Small intestine (tissue), 7 donors: ENCODE measurements around the gene GRAMD1A. TPM values are rescaled to one million over a fixed set of nuclear protein-coding genes. Genes with fewer than 3 reads are reported as not detected.
"Not testable (repeated sequence)": the region's sequence is repeated elsewhere in the genome, so short reads cannot be mapped to it uniquely, and the experiment has no call there.

Experiments
- DNase-seq, 2 donors: peaks; one replicate each; pipeline versions ENCODE4 v3.0.0 to v3.0.0-alpha.2; 2013
- FAIRE-seq: peaks from 2 replicates; lab custom pipeline; 2012; peaks lifted over from hg19 to GRCh38; lab: Jason Lieb, UNC
- H3K27ac ChIP-seq, 3 donors: one replicate each; pipeline ENCODE4 v1.5.1; 2013; ENCODE audit warnings: low read length in 2 of 3, mild to moderate bottlenecking in 2 of 3, control low read depth in 1 of 3, inconsistent platforms in 1 of 3, low read depth in 1 of 3, moderate library complexity in 1 of 3
- H3K27me3 ChIP-seq, 3 donors: one replicate each; pipeline ENCODE4 v1.6.1; 2013; ENCODE audit warnings: low read length in 3 of 3, inconsistent platforms in 1 of 3; ENCODE audit not compliant: control insufficient read depth in 3 of 3, insufficient read depth in 3 of 3
- H3K36me3 ChIP-seq, 3 donors: one replicate each; pipeline ENCODE4 v1.6.1; 2013; ENCODE audit warnings: low read length in 3 of 3, inconsistent platforms in 1 of 3, low read depth in 1 of 3, mild to moderate bottlenecking in 1 of 3, moderate library complexity in 1 of 3; ENCODE audit not compliant: control insufficient read depth in 3 of 3, insufficient read depth in 2 of 3
- H3K4me1 ChIP-seq, 3 donors: one replicate each; pipeline ENCODE4 v1.6.1; 2013; ENCODE audit warnings: low read length in 2 of 3, inconsistent platforms in 1 of 3, low read depth in 1 of 3, mild to moderate bottlenecking in 1 of 3, moderate library complexity in 1 of 3; ENCODE audit not compliant: control insufficient read depth in 3 of 3, insufficient read depth in 2 of 3
- H3K4me3 ChIP-seq, 3 donors: one replicate each; pipeline ENCODE4 v1.5.1; 2013; ENCODE audit warnings: low read length in 3 of 3, control low read depth in 1 of 3, inconsistent platforms in 1 of 3, low read depth in 1 of 3, mild to moderate bottlenecking in 1 of 3, moderate library complexity in 1 of 3
- H3K9me3 ChIP-seq, 2 donors: one replicate each; pipeline ENCODE4 v1.6.1; 2013; ENCODE audit warnings: low read depth in 1 of 2, low read length in 1 of 2; ENCODE audit not compliant: control insufficient read depth in 2 of 2, insufficient read depth in 1 of 2
- WGBS, 3 donors: extraction: QIAGEN DNeasy Blood & Tissue Kit; methylation state at CpG; one replicate each; pipeline ENCODE4 v1.1.7; 2013; 5-methylcytosine and 5-hydroxymethylcytosine counted together
- polyA plus RNA-seq, 4 donors: library from polyadenylated mRNA; stranded (reverse) in 3 of 4; unstranded in 1 of 4; fragments of 200-250 nt in 3 of 4; fragments of 120-200 nt in 1 of 4; gene quantifications; one replicate each; pipeline versions ENCODE4 v1.2.1 to v1.2.3, GENCODE V29; 2013
- donor health status: healthy with polysubstance abuse.
- donor health status: control.
- donor health status: control.
- donor health status: Bipolar disorder and iron deficiency.
- donor health status: healthy.

GRAMD1A gene
- polyA plus RNA-seq, 4 donors: 2.0 to 47.0 (median 22.3) TPM

DNA sequence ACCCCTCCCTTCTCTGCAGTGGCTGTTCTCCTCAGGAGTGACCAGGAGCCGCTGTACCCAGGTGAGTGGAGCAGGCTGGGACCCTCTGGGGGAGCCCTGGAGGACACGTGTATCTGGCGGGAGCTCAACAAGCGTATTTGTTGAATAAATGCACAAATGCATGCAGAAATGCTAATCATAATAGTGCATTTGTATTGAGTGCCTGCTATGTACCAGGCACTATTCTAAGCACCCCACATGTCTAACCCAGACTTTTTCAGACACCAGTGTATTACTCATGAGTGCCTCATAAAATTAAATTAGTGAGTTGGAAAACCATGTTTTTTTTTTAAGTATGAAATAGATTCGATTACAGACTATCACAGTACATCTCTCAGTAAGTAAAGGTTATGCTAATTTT lies 49.3 kb downstream of the GRAMD1A start:
- no peak for DNase-seq
- Histone ChIP-seq H3K27me3 (no peaks in the 10 kb centered on the region), H3K4me3 (no peak overlapping the region), H3K36me3 (peaks cover 0 to 81% (median 0%) of the 10 kb centered on the region in 3 donors), H3K27ac (no peak overlapping the region), H3K4me1 (peaks cover 0 to 8% (median 0%) of the 10 kb centered on the region in 3 donors), H3K9me3 (no peaks in the 10 kb centered on the region)
- WGBS, 3 donors: 67 to 78% (median 74%) methylated on average over 5 of the region's 5 CpGs
- FAIRE-seq: no peak

DNA sequence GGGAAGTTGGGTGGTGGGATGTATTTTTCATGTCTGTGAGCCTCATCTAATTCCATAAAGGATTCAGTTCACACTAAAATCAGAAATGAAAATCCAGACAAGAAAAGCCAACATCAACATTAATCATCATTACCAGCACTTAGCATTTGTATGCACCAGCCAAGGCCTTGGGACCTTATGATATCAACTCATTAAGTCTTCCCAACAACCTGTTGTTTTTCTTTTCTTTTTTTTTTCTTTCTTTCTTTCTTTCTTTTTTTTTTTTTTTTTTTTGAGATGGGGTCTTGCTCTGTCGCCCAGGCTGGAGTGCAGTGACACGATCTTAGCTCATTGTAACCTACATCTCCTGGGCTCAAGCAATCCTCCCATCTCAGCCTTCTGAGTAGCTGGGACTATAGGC lies 50.5 kb downstream of the GRAMD1A start:
- not testable (repeated sequence) for H3K4me3 ChIP-seq, DNase-seq, FAIRE-seq, H3K27me3 ChIP-seq, H3K27ac ChIP-seq, H3K4me1 ChIP-seq, H3K9me3 ChIP-seq
- 94 to 98% (median 95%) methylated on average over 2 of the region's 2 CpGs for WGBS, 3 donors
- H3K36me3 ChIP-seq: peaks cover 0 to 80% (median 0%) of the 10 kb centered on the region in 3 donors

DNA sequence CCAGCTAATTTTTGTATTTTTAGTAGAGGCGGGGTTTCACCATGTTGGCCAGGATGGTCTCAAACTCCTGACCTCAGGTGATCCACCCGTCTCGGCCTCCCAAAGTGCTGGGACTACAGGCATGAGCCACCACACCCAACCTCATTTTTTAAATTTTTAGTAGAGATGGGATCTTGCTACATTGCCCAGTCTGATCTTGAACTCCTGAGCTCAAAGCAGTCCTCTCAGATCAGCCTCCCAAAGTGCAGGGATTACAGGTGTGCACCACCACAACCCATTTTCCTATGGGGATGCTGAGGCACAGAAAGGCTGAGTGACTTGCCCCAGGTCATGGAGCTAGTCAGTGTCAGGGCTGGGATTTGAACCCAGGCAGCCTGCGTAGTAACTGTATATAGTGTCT lies 51.1 kb downstream of the GRAMD1A start:
- DNase-seq, FAIRE-seq, H3K4me3 ChIP-seq, H3K9me3 ChIP-seq, H3K27ac ChIP-seq, H3K4me1 ChIP-seq, H3K27me3 ChIP-seq: not testable (repeated sequence)
- H3K36me3 ChIP-seq: peaks cover 0 to 79% (median 0%) of the 10 kb centered on the region in 3 donors
- WGBS, 3 donors: 90 to 95% (median 95%) methylated on average over 4 of the region's 4 CpGs

DNA sequence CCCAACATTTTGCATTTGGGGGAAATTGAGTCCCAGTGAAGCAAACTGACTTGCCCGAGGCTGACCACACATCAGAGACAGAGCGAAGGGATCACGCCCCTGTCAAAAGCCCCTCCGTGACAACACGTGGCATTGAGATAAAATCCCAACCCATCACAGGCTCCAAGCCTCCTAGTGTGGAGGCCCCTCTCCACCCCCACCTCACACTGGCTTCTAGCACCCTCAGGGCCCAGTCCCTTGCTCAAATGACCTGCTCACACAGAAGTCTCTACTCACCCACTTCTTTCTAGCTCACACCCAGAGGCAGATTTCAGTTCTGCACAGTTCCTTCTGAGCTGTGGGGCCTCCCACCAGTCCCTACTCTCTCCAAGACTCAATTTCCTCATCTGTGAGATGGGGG lies 51.7 kb downstream of the GRAMD1A start:
- Histone ChIP-seq H3K27me3 (peaks cover 0 to 3% (median 0%) of the 10 kb centered on the region in 3 donors), H3K4me1 (no peaks in the 10 kb centered on the region), H3K36me3 (peaks cover 0 to 80% (median 0%) of the 10 kb centered on the region in 3 donors), H3K27ac (no peak overlapping the region), H3K4me3 (no peak overlapping the region), H3K9me3 (no peaks in the 10 kb centered on the region)
- 90 to 93% (median 91%) methylated on average over 5 of the region's 5 CpGs for WGBS, 3 donors
- DNase-seq (no peak), FAIRE-seq (no peak)

DNA sequence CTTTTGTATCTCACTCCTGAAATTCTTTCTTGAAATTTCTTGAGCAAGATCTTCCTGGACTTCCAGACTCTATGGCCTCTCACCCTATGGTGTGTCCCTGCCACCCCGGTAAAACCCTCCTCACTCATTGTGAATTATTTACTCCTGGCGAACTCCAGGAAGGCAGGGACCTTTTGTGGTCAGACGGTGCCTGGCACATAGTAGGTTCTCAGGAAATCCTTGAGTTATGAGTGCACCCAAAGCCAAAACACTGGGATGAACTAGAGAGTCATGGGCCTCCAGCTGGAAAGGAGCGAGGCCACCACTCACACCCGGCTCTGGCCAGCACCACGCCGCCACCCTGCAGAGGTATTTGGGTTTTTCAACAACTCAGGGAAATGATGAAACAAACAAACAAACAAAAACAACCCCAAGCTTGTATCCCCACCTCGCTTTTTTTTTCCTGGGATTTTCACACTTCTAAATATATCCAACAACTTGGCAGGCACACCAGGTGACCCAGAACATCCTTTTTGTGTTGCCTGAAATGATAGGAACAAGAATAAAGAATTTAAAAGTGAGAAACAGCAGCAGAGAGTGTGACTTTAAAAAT lies 52.6 kb downstream of the GRAMD1A start:
- Histone ChIP-seq H3K27ac (no peak overlapping the region), H3K36me3 (peaks cover 0 to 77% (median 0%) of the 10 kb centered on the region in 3 donors), H3K4me1 (no peaks in the 10 kb centered on the region), H3K9me3 (no peaks in the 10 kb centered on the region), H3K27me3 (peaks cover 0 to 3% (median 0%) of the 10 kb centered on the region in 3 donors), H3K4me3 (no peak overlapping the region)
- FAIRE-seq (no peak), DNase-seq (no peak)
- 71 to 74% (median 72%) methylated on average over 8 of the region's 8 CpGs for WGBS, 3 donors

DNA sequence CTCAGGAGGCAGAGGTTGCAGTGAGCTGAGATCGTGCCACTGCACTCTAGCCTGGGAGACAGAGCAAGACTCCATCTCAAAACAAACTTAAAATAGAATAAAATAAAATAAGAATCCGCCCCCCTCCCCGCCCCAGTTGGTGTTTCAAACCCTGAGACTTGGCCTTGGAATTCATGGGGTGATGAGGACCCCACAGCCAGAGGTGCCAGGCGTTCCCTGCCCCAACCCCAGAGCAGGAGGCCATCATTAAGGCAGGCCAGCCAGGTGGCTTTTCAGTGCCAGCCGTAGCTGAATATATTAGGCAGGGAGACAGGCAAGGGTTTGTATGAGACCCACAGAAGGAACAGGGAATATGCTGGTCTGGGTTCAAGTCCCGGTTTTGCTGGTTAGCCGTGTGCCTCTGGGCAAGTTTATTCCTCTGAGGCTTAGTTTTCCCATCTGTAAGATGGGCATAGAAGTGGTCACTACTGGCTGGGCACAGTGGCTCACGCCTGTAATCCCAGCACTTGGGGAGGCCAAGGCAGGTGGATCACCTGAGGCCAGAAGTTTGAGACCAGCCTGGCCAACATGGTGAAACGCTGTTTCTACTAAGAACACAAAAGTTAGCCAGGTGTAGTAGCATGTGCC lies 53.7 kb downstream of the GRAMD1A start:
- Histone ChIP-seq H3K4me3 (no peak overlapping the region), H3K36me3 (peaks cover 0 to 70% (median 0%) of the 10 kb centered on the region in 3 donors), H3K27me3 (peaks cover 0 to 3% (median 0%) of the 10 kb centered on the region in 3 donors), H3K4me1 (no peaks in the 10 kb centered on the region), H3K9me3 (no peaks in the 10 kb centered on the region), H3K27ac (no peak overlapping the region)
- FAIRE-seq (no peak), DNase-seq (no peak)
- 76 to 85% (median 83%) methylated on average over 9 of the region's 9 CpGs for WGBS, 3 donors

DNA sequence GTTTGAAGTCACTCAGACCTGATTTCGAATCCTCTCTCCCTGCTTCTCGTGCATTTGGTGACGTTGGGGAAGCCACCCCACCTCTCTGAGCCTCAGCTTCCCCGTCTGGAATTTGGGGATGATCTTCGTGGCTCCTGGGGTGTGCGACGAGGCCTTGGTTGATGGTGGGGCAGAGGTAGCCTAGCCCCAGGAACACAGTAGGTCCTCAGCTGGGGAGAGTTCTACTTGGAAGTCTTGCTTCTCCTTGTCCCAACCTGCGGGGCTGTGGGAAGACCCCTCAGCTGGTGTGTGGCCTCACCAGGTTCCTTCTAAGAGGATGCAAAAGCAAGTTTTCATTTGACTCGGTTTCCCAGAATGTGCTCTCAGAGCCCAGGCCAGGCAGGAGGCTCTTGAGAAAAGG lies 54.5 kb downstream of the GRAMD1A start:
- DNase-seq (no peak), FAIRE-seq (no peak)
- Histone ChIP-seq H3K9me3 (no peaks in the 10 kb centered on the region), H3K27me3 (peaks cover 0 to 3% (median 0%) of the 10 kb centered on the region in 3 donors), H3K4me1 (no peaks in the 10 kb centered on the region), H3K36me3 (peaks cover 0 to 70% (median 0%) of the 10 kb centered on the region in 3 donors), H3K4me3 (no peak overlapping the region), H3K27ac (no peak overlapping the region)
- WGBS, 3 donors: 84 to 90% (median 90%) methylated on average over 9 of the region's 9 CpGs

DNA sequence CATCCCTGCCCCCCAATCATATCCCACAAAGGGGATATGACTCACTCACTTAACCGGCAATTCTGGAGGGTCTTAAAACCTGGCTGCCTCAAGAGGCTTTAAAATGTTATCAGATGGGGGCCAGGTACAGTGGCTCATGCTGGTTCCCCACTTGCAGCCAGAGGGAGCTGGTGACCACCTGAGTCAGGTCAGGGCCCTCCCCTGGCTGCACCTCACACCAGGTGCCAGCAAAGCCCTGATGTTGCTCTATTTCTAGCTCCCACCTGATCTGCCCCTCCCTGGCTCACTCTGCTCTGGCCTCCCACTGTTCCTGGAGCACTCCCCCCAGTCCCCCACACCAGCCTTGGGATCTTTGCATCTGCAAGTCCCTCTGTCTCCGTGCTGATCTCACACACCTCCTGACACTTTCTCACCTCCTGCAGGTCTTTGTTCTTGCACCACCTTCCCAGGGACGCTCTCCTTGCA lies 55.6 kb downstream of the GRAMD1A start:
- Histone ChIP-seq H3K36me3 (peaks cover 0 to 73% (median 0%) of the 10 kb centered on the region in 3 donors), H3K4me1 (no peaks in the 10 kb centered on the region), H3K27ac (no peak overlapping the region), H3K4me3 (no peak overlapping the region), H3K9me3 (no peaks in the 10 kb centered on the region), H3K27me3 (peaks cover 0 to 3% (median 0%) of the 10 kb centered on the region in 3 donors)
- DNase-seq (peak in 1 of 2 donors; percentile 34), FAIRE-seq (no peak)
- 37 to 50% (median 38%) methylated on average over 3 of the region's 3 CpGs for WGBS, 3 donors
